Stimulated activated CD4-positive, alpha-beta T cell treated with anti-CD3 and anti-CD28 coated beads, Interleukin-4, amount 100 ng/mL, for 4 hours (primary cell): ENCODE data around the gene PRKCQ.
"Not testable (repeated sequence)": the region's sequence is repeated elsewhere in the genome, so short reads cannot be mapped to it uniquely, and the experiment has no call there.

Experiments used
- DNase-seq, 2 experiments: peaks; one replicate each; pipeline ENCODE4 v3.0.0-alpha.2; 2020

Gene PRKCQ

DNA sequence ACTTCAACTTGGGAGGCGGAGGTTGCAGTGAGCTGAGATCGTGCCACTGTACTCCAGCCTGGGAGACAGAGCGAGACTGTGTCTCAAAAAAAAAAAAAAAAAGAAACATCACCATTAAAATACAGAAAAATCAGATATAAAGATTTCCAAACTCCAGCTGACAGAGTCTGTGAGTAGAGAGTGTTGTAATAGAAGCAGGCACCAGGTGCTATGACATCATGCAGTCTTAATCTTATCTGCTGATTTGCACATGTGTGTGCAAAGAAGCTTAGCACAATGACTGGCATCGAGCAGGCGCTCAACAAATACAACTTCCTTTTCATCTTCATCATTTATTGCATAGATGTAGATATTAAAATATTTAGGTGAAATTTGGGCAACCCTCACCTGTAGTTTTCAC lies 92.2 kb downstream of the PRKCQ start:
- no peak for DNase-seq

DNA sequence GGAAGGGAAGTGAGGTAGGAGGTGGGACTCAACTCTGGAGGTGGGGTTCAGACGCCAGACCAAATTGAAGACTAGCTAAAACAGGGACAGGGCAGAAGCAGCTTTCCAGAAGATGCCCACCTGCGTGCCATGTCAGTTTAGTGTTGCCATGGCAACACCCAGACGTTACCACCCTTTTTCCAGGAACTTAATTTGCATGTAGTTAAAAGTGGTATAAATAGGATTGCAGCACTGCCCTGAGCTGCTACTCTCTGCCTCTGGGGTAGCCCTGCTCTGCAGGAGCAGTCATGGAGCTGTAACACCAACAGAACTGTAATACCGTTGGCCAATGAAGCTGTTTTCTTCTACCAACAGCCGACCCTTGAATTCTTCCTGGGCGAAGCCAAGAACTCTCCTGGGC lies 93.8 kb downstream of the PRKCQ start:
- DNase-seq: no peak

- no peak for DNase-seq
Measured at GRCh38 chr10:6482737-6483357, 97.2 kb downstream of the PRKCQ start.

GRCh38 chr10:6478722-6479121 lies 101.4 kb downstream of the PRKCQ start:
- DNase-seq: no peak

GRCh38 chr10:6476989-6477388 lies 103.1 kb downstream of the PRKCQ start:
- no peak for DNase-seq

DNA sequence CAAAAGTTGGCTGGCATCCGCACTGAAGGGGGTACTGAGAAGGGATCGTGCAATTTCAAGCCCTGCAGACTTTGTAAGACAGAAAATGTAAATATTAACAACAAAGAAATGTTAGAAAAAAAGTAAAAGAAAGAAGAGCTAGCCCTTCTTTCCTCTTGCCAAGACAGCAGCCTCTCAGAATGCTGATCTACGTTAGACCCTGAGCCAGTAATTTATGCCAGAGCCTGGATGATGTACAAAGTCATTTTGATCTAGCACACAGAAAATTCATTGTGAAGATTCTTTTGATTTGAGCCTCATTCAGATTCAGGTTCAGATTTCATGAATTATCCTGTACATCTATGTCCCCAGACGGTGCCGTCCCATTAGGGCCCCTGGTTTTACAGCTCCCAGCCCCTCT lies 105.2 kb downstream of the PRKCQ start:
- DNase-seq: no peak

GRCh38 chr10:6473901-6474370 lies 106.1 kb downstream of the PRKCQ start:
- DNase-seq: peak in 1 of 2 experiments; percentile 28

- peak in 1 of 2 experiments; percentile 50 for DNase-seq
Measured at GRCh38 chr10:6473430-6473829, 106.6 kb downstream of the PRKCQ start.

GRCh38 chr10:6472710-6473005 lies 107.4 kb downstream of the PRKCQ start:
- not testable (repeated sequence) for DNase-seq

DNA sequence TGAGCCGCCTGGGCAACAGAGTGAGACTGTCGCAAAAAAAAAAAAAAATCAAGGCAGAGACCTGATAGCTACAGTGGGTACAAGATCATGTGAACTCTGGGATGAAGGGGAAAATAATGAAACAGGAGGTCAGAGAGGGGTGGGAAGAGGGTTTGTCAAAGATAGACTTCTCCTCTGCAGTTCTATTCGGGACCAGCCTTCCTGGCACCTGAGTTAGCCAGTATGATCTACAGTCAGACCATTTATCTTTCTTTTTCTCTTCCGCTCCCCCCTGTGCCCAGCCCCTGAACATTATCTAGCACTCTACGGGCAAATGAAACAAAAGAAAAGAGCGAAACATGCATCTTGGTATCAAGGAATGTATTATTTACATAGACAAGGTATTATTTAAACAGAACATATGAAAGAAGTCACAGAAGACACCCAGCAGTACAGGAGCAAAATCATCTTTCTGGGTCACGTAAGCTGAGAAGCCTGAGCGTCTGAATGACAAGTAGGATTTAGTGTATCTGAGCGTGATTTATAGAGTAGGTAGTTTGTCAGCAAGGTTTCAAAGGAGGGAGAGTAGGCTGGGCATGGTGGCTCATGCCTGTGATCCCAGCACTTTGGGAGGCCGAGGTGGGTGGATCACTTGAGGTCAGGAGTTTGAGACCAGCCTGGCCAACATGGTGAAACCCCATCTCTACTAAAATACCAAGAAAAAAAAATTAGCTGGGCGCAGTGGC lies 109.0 kb downstream of the PRKCQ start:
- no peak for DNase-seq

DNA sequence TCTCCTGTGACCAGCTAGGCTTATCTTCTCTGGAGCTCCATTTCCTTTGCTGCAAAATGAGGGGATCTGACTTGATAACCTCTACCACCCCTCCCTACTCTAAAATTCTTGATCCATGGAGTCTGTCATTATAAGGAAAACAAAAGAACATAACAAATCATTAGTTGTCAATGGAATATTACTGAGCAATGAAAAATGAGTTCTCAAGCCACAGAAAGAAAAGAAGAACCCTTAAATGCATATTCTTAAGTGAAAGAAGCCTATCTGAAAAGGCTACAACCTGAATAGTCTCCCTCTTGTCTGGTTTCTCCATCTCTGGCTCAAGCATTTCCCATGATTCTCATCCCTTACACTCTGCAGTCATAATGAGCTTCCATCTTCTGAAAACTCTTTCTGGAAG lies 110.4 kb downstream of the PRKCQ start:
- no peak for DNase-seq

DNA sequence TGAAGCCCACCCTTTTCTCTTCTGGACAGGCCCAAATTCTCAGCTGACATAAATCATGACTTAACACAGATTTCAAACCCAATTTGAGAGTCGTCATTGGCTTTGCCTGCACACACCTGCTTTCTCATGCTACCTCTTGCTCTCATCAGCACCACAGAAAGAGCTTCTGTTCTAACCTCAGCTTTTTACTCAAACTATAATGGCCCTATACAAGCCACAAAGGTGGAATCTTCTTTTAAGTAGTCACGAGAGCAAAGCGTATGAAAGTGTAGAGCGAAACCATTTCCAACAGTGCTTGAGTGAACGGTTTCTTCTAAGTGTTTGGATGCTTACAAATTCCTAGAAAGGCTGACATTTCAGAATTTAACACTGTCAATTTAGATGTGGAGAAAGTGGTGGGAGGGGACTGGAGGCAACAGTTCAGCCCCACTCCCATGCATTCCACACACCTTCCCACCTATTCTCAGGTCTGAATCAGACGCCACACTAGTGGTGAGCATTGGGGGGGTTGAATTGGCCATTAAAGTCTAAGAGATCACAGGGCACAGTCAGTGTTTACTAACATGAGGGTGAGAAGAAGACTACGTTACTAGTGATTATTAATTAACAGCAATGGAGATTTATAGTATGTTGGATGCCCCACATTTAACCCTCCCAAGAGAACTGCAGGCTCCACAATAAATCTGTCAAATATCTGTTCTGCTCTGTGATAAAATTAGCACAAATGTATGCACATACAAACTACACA lies 114.0 kb downstream of the PRKCQ start:
- DNase-seq: no peak

DNA sequence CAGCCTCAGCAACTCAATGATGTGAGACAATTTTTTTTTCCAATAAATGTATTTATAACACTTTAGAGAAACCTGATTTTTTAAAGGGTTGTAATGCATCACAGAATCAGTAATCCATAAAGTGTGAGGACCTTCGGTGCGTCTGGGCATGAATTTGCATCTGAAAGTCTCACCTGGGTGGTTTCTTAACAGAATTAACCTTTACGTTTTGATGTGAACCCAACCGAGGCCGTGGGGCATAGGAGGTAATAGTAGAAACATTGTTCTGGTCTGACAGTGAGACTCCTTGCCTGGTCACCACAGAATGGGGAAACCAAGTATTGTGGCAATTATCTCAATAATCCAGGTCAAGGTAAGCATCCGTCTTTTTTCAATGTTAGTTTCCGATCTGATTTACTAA lies 114.6 kb downstream of the PRKCQ start:
- no peak for DNase-seq

GRCh38 chr10:6464862-6465430 lies 115.1 kb downstream of the PRKCQ start:
- peak in 1 of 2 experiments; percentile 20 for DNase-seq

DNA sequence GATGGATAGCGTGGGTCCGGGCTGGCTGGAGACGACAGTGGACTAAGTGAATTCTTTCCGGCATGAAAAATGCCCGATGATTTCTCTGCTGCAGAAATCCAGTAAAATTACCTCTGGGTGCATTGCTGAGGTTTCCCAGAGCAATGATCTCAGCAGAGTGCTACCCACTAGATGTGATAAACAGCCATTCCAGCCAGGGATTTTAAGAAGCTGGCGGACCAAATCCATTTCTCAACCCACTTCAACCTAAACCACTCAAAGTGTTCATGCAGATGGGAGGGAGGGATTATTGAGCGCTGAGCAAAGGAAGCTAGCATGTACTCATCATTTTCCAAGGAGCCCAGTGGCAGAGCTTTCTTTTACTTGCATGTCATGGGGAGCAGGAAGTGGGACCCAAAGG lies 116.7 kb downstream of the PRKCQ start:
- DNase-seq: no peak

DNA sequence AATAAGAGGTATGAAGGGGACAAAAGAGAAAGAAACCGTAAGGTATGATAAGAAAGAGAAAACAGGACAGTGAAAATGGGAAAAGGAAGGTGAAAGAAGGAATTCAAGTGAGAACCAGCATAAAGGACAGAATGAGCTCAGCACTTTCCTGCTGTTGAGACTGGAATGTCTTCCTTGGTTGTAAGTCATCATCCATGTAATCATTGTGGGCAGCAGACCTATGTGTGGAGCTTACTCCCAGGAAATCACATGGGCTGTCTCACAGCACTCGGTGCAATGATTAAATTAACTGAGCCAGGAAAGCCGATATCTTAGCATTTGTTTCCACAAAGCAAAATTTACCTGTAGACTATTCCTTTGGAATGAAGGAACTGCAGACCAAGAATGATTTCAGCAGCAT lies 118.1 kb downstream of the PRKCQ start:
- DNase-seq: no peak

- DNase-seq: no peak
Measured at GRCh38 chr10:6460861-6461409, 119.1 kb downstream of the PRKCQ start.

DNA sequence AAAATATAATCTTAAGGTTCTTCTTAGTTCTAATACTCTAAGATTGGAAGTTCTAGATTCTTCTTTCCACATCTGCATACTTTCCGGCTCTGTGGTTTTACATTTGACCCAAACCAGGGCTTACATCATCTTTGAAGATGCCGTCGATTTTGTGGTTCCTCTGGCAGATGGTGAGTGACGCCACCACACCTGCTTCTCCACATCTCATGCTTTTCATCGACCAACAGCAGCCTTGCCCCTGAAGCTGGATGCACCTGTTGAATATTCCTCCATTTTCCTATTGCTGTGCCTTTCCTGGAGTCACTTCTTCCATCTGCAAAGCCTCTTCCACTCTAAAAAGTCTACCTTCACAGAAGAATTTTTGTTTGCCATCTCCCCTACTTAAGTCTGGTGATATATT lies 121.3 kb downstream of the PRKCQ start:
- DNase-seq: no peak

- no peak for DNase-seq
Measured at GRCh38 chr10:6457376-6457775, 122.7 kb downstream of the PRKCQ start.

DNA sequence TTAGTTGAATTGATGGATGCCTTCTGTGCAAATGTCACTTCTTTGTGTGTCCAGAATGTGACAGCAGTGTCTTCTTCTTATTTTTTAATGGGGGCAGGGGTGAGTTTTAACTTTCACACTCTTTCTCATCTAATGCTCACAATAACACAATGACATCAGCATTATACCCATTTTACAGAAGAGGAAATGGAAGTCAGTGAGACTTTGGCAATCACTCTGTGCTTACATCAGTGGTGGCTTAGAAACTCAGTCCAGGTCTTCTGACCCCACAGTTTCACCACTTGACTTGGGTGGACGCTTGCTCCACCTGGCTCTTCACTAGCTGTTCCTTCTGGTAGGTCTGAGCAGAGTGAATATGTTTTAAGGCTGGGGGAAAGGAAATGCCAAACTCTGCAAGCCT lies 124.0 kb downstream of the PRKCQ start:
- no peak for DNase-seq

- DNase-seq: no peak
Measured at GRCh38 chr10:6455592-6455991, 124.5 kb downstream of the PRKCQ start.

- no peak for DNase-seq
Measured at GRCh38 chr10:6446711-6447110, 133.4 kb downstream of the PRKCQ start.

- DNase-seq: peak; percentile 52 to 55
Measured at GRCh38 chr10:6445671-6446316, 134.3 kb downstream of the PRKCQ start.
